Omental fat pad (tissue), 4 donors: ENCODE results near the gene EFCAB14. TPM values are rescaled to one million over a fixed set of nuclear protein-coding genes. Genes with fewer than 3 reads are reported as not detected.

ENCODE experiments used
- ATAC-seq: fragments of 150-250 bp; one replicate; pipeline ENCODE4 v1.9.1; 2016; ENCODE audit warnings: mild to moderate bottlenecking, moderate library complexity; ENCODE audit not compliant: low FRiP score
- DNase-seq: peaks from one replicate; pipeline ENCODE4 v3.0.0-alpha.2; 2019; ENCODE audit warnings: low spot score
- CTCF ChIP-seq, 3 donors: fragments of 450-650 bp; IDR thresholded peaks; one replicate each; pipeline ENCODE4 v1.5.1; 2016 to 2017; ENCODE audit warnings: antibody characterized with exemption in 3 of 3, mild to moderate bottlenecking in 3 of 3, moderate library complexity in 2 of 3
- total RNA-seq, 4 donors: library from RNA; depleted of rRNA; stranded (reverse); fragments of >200 nt; gene quantifications; one replicate each; pipeline ENCODE4 v1.1.0, GENCODE V29; 2016

EFCAB14 gene
- total RNA-seq, result 100 to 1,000 TPM in 2 of 4 donors, 10 to 100 TPM in 2; 91.4 to 144 (median 103) TPM

GRCh38 chr1:46718727-46719622, at the start of gene EFCAB14:
Gene EFCAB14, minus strand, starts transcription at chr1:46719114. Its CDS starts 1,027 bp downstream, at chr1:46718087.
- ATAC-seq, result peak; percentile 98
- DNase-seq, result peak; percentile 96
- no peak for TF ChIP-seq CTCF (IDR thresholded peaks at IDR 0.05)

- DNase-seq (no peak), ATAC-seq (no peak)
- no peak for TF ChIP-seq CTCF (IDR thresholded peaks at IDR 0.05)
Observed at GRCh38 chr1:46768445-46768844, 49.5 kb upstream of the EFCAB14 start.

- ATAC-seq, result no peak
- no peak for DNase-seq
- TF ChIP-seq CTCF (IDR thresholded peaks at IDR 0.05), result no peak
Observed at GRCh38 chr1:46767649-46768282, 48.9 kb upstream of the EFCAB14 start.

GRCh38 chr1:46764402-46764801, 45.5 kb upstream of the EFCAB14 start:
- no peak for ATAC-seq
- no peak for TF ChIP-seq CTCF (IDR thresholded peaks at IDR 0.05)
- DNase-seq, result no peak

- ATAC-seq, result no peak
- TF ChIP-seq CTCF (IDR thresholded peaks at IDR 0.05), result no peak
- no peak for DNase-seq
Observed at GRCh38 chr1:46761740-46762139, 42.8 kb upstream of the EFCAB14 start.

GRCh38 chr1:46760558-46761166, 41.7 kb upstream of the EFCAB14 start:
- DNase-seq (no peak), ATAC-seq (no peak)
- TF ChIP-seq CTCF (IDR thresholded peaks at IDR 0.05), result no peak
